Inflammatory macrophage (primary cell): Measurements from ENCODE around the gene GPATCH2L.

ENCODE experiments used
- DNase-seq, 2 donors: peaks; one replicate each; pipeline ENCODE4 v3.0.0-alpha.2; 2020 to 2022

GPATCH2L gene

DNA sequence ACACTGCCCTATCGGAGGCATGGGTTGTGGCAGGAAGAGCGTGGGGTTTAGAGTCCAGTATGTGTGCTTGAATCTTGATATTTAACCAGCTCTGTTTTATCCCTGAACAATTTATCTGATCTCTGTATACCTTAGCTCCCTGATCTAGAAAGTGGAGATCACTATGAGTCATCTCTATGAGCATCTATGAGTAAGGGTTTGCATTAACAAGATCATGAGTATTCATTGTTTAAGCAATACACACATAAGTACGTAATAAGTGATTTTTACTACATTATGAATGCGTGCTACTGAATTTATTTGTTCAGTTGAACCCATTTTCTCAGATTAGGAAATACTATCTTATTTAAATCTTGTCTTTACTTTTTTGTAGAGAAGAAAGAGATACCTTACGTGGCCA, 49.4 kb downstream of the GPATCH2L start:
- peak in 1 of 2 donors; percentile 24 for DNase-seq

GRCh38 chr14:76203086-76204001, 51.6 kb downstream of the GPATCH2L start:
- DNase-seq = peak; percentile 79 to 96

GRCh38 chr14:76204461-76205230, 52.9 kb downstream of the GPATCH2L start:
- no peak for DNase-seq

GRCh38 chr14:76205708-76206107, 54.0 kb downstream of the GPATCH2L start:
- DNase-seq = no peak

DNA sequence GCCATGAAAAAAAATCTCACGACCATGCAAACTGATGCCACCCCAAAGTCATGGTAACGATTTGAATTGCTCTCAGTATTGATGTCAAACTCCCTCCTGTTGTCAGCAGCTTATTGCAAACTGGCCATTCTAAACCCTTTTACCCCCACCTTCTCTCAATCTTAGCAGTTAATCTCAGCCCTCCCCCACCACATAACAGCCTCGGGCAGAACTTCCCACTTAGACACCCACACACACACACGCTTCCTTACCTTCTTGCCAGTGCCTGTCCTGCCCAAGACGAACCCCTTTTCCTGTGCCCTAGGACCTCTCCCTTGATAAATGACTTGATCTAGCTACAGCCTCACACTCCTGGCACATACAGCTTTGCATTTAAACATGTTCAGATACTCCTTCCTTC, 56.6 kb downstream of the GPATCH2L start:
- DNase-seq = no peak

DNA sequence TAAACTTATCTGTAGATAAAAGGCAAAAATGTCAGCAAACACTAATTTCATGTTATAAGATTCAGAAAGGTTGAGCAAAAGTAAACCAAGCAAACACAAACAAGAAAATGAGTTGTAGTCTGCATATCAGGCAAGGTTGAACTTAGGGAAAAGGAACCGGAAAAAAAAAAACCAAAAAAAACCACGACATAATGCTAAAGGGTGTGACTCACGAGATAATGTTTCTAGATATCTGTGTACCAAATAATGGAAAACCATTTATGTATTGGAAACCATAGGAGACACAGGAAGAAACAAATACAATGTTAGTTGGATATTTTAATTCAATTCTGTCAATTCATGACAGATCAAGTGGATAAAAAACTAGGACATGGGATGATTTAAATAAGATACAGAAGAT, 60.5 kb downstream of the GPATCH2L start:
- DNase-seq = no peak

GRCh38 chr14:76217179-76217578, 65.5 kb downstream of the GPATCH2L start:
- DNase-seq = no peak

DNA sequence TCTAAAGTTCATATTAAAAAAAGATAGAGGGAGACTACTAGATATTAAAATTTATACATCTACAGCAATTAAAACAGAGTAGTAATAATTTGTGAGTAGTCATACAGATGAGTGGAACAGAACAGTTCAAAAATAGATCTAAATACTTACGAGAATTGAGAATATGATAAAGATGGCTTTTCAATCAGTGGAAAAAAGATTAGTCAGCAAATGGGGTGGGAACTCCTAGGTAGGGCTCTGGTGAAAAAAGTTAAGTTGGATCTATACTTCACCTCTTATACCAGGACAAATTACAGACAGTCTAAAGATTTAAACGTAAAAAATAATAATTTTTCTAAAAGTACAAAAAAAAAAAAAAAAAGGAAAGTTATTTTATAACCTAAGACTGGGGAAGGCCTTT, 66.9 kb downstream of the GPATCH2L start:
- DNase-seq = no peak

GRCh38 chr14:76219873-76220272, 68.2 kb downstream of the GPATCH2L start:
- DNase-seq = no peak

DNA sequence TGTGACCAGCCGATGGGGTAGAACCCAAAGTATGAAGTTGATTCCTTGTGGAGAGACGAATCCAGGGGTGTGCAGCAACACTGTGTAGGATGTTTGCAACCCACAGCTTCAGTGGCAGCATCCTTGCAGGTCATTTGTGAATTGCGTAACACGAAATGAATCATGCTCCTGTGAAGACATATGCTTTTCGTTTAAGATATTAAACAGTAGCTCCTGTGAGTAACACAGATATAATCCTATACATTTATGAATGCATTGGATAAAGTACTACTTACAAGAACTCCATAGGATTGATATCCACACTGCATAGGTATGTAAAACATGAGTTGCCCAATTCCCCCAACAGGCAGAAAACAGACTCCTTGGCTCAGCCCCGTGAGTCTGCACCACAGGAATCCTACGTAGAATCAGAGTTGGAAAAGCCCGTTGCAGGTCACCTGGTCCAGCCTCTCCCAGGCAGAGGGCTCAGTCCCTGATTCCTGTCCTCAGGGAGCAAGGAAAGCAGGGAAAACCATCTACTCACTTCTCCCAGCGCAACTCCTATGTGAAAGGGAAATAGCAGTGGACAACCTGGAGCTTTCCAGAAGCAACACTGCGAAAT, 75.8 kb downstream of the GPATCH2L start:
- DNase-seq = peak; percentile 57 to 75

GRCh38 chr14:76228138-76228537, 76.4 kb downstream of the GPATCH2L start:
- DNase-seq = no peak

- DNase-seq = no peak
These were observed 81.1 kb downstream of the GPATCH2L start for GRCh38 chr14:76232800-76233199.

DNA sequence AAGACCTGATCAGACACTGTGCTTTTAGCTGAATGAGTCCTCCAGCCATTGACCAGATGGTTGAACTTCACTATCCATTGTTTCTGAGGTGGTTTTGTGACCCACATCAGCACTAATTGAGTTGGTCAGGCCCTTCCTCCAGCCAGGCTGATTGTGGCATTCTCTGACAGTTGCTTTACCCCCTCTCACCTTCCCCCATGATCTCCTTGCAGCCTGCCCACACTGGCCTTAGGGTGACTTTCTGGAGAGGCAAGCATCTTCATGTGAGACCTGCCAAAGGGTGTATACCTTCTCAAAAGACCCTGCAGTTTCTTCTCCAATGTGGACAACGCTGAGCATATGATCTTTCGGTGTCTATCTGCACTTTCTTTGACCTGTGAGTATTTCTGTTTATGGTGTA, 83.9 kb downstream of the GPATCH2L start:
- DNase-seq = no peak

- DNase-seq = no peak
These were observed 84.7 kb downstream of the GPATCH2L start for GRCh38 chr14:76236172-76237130.

DNA sequence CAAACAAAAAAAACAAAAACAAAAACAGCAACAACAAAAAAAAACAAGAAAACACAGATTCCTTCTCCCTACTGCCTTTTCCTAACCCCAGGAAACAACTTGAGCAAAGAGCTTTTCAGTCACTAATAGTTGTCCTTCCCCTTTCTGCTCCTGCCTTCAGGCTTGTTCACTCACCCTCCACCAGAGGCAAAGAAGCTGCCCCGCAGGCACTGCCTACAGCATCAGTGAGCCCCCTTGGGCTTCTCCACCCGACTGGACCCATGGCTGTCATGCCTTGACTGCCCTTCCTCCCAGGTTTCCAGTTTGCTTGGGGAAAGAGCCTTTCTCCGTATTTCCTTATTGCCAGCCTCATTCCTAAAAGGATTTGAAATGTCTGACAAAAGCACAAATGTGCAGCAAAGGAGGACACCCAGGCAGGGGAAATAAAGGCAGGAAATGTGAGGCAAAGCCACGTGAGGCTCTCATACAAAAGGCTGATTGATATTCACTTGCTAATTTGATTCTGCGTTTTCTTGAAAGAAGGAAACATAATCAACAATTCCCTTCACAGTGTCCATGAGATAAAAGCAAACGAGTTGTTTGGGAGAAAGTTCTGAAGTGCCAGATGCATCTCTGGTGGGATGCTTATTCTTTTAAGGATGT, 85.7 kb downstream of the GPATCH2L start:
- no peak for DNase-seq

DNA sequence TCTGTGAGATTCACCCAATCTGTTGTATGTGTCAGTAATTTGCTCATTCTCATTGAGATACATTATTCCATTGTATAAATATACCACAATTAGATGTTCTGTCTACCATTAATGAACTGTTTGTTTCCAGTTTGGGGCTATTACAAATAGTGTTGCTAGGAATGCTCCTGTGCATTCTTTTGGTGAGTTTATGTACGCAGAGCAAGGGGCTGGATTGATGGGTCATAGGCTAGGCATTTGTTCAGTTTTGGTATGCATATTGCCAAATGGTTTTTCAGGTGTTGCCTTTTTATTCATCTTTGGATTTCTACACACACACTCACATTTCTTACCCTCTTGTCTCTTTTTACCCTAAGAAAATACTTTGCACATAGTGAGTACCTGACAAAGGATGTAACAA, 93.4 kb downstream of the GPATCH2L start:
- DNase-seq = no peak

- no peak for DNase-seq
These were observed 98.6 kb downstream of the GPATCH2L start for GRCh38 chr14:76250302-76250701.

- DNase-seq = no peak
These were observed 100.7 kb downstream of the GPATCH2L start for GRCh38 chr14:76252471-76252870.

DNA sequence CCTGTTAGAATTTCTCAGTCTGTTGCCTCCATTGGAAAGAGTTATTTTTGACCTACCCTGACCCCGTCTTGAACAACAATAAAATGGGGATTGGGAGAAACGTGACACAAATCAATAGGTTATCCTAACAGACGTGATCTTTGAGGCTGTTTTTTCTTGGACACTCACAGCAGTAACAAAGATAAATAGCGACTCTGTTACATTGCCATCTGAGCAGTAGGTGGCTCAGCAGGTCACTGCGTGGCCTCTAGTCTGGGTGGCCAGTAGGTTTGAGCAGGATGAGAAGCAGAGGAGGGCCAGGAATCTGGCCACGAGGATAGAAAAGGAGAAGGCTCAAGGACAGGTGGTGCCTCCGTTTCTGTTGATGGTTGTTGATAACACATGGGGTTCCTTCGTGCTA, 101.4 kb downstream of the GPATCH2L start:
- DNase-seq = no peak

GRCh38 chr14:76256545-76256944, 104.8 kb downstream of the GPATCH2L start:
- DNase-seq = no peak

GRCh38 chr14:76257111-76257803, 105.5 kb downstream of the GPATCH2L start:
- no peak for DNase-seq
